Endodermal cell (in vitro differentiated cells): ENCODE measurements around the gene COPS3. TPM values are rescaled to one million over a fixed set of nuclear protein-coding genes. Genes with fewer than 3 reads are reported as not detected.

Experiments
- DNase-seq: peaks from one replicate; pipeline ENCODE4 v3.0.0-alpha.2; 2017
- H3K27ac ChIP-seq: 2 replicates; pipeline ENCODE4 v1.5.1; 2013; ENCODE audit warnings: mild to moderate bottlenecking, low read depth, low read length, moderate library complexity
- H3K27me3 ChIP-seq: 2 replicates; pipeline ENCODE4 v1.6.1; 2013; ENCODE audit warnings: mild to moderate bottlenecking, low read length, moderate library complexity; ENCODE audit not compliant: insufficient read depth, control insufficient read depth, poor library complexity, severe bottlenecking
- H3K36me3 ChIP-seq: 2 replicates; pipeline ENCODE4 v1.7.0; 2013; ENCODE audit warnings: mild to moderate bottlenecking, low read length, moderate library complexity; ENCODE audit not compliant: control insufficient read depth, insufficient read depth
- H3K4me1 ChIP-seq: one replicate; pipeline ENCODE4 v1.7.0; 2013; ENCODE audit warnings: low read length; ENCODE audit not compliant: control insufficient read depth, insufficient read depth
- H3K4me3 ChIP-seq: 2 replicates; pipeline ENCODE4 v1.5.1; 2013; ENCODE audit warnings: mild to moderate bottlenecking, low read length, moderate library complexity
- H3K9ac ChIP-seq: 2 replicates; pipeline ENCODE4 v1.6.1; 2013; ENCODE audit warnings: mild to moderate bottlenecking, low read length, moderate library complexity; ENCODE audit not compliant: poor library complexity, severe bottlenecking; ENCODE audit errors: extremely low read depth
- H3K9me3 ChIP-seq: 2 replicates; pipeline ENCODE4 v1.6.1; 2013; ENCODE audit warnings: mild to moderate bottlenecking, low read length, moderate library complexity; ENCODE audit not compliant: control insufficient read depth
- H3K27ac Mint-ChIP-seq: 2 replicates; pipeline ENCODE4 v1.8.0; 2020; ENCODE audit warnings: mixed read lengths
- H3K27me3 Mint-ChIP-seq: 2 replicates; pipeline ENCODE4 v1.8.0; 2021; ENCODE audit warnings: mild to moderate bottlenecking, mixed read lengths; ENCODE audit not compliant: insufficient read depth
- H3K36me3 Mint-ChIP-seq: 2 replicates; pipeline ENCODE4 v1.8.0; 2020; ENCODE audit warnings: low read depth, mixed read lengths
- H3K4me1 Mint-ChIP-seq: 2 replicates; pipeline ENCODE4 v1.8.0; 2020; ENCODE audit warnings: mixed read lengths
- H3K4me3 Mint-ChIP-seq: 2 replicates; pipeline ENCODE4 v1.8.0; 2020; ENCODE audit warnings: mild to moderate bottlenecking, moderate library complexity, mixed read lengths
- H3K9me3 Mint-ChIP-seq: 2 replicates; pipeline ENCODE4 v1.8.0; 2020; ENCODE audit warnings: mild to moderate bottlenecking, mixed read lengths
- WGBS, 2 experiments: methylation state at CpG; one replicate each; pipeline versions ENCODE4 v1.1.5 to v1.1.7; 2013; ENCODE audit warnings: missing lambda C conversion rate in 2 of 2, mixed read lengths in 1 of 2; ENCODE audit not compliant: insufficient coverage in 1 of 2, insufficient read length in 1 of 2; 5-methylcytosine and 5-hydroxymethylcytosine counted together
- total RNA-seq, 2 donors: library from RNA; stranded (reverse); fragmentation: NEBNext Ultra II Directional in 1 of 2; extraction: Animal tissue kit (Norgen Biotek cat#: 25700) in 1 of 2; gene quantifications; 2 replicates in 1 of 2; 3 replicates in 1 of 2; pipeline ENCODE4 v1.2.1, GENCODE V29; 2021
- TF ChIP-seq, protein P1 (sequence below): fragments of 200-600 bp; sonication (generic); conservative IDR thresholded peaks from 2 replicates; pipeline ENCODE4 v1.5.0; 2021; ENCODE audit warnings: antibody characterized with exemption, mild to moderate bottlenecking

COPS3 gene
- total RNA-seq, 2 donors from 2014 or later = 63.1 to 67.5 TPM

DNA sequence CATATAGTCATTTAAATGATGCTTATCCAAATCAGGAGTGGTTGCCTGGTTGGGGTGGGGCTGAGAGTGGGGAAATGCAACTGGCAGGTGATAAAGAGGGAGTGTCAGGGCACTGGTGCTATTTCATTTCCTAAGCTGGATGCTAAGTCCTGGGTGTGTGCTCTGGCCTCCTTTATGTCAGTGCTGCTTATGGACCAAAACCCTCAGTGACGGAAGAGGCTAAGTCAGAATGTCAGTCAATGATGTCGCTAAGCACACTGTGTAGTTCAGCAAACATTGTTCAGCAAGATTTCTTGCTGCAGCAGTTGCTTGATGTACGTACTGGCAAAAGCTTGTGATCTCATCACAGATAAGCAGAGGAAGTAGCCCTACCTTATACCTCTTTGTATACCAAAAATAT, 27.6 kb downstream of the COPS3 start:
- Histone ChIP-seq H3K4me3 (no peak overlapping the region), H3K27me3 (no peaks in the 10 kb centered on the region), H3K4me1 (no peaks in the 10 kb centered on the region), H3K9me3 (peaks cover 5% of the 10 kb centered on the region), H3K36me3 (peaks cover 80% of the 10 kb centered on the region), H3K9ac (no peak overlapping the region), H3K27ac (no peak overlapping the region)
- DNase-seq = no peak
- peaks cover 73% of the 10 kb centered on the region for H3K36me3 Mint-ChIP-seq
- H3K27ac Mint-ChIP-seq = no peak overlapping the region
- no peaks in the 10 kb centered on the region for H3K9me3 Mint-ChIP-seq
- no peaks in the 10 kb centered on the region for H3K27me3 Mint-ChIP-seq
- no peak overlapping the region for H3K4me3 Mint-ChIP-seq
- TF ChIP-seq, protein P1, sequence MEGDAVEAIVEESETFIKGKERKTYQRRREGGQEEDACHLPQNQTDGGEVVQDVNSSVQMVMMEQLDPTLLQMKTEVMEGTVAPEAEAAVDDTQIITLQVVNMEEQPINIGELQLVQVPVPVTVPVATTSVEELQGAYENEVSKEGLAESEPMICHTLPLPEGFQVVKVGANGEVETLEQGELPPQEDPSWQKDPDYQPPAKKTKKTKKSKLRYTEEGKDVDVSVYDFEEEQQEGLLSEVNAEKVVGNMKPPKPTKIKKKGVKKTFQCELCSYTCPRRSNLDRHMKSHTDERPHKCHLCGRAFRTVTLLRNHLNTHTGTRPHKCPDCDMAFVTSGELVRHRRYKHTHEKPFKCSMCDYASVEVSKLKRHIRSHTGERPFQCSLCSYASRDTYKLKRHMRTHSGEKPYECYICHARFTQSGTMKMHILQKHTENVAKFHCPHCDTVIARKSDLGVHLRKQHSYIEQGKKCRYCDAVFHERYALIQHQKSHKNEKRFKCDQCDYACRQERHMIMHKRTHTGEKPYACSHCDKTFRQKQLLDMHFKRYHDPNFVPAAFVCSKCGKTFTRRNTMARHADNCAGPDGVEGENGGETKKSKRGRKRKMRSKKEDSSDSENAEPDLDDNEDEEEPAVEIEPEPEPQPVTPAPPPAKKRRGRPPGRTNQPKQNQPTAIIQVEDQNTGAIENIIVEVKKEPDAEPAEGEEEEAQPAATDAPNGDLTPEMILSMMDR = no peak
- 96 to 100% methylated on average over 2 to 3 of the region's 3 CpGs for WGBS, 2 experiments
- H3K4me1 Mint-ChIP-seq = no peaks in the 10 kb centered on the region

DNA sequence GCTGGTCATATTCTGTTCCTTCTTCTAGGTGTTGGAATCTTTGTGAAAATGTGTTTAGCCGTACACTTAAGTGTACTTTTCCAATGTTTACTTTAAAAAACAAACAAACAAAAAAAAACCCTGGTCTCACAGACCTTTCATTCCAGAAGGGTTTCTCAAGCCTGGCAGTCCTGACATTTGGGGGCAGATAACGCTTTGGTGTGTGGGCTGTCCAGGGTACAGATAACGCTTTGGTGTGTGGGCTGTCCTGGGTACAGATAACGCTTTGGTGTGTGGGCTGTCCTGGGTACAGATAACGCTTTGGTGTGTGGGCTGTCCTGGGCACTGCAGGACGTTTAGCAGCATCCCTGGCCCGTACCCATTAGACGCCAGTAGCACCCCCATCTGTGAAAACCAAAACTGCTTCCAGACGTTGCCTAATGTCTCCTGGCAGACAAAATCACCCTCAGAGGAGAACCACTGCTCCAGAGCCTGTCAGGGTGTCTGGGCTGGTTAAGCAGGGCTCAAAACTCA, 28.8 kb downstream of the COPS3 start:
- Mint-ChIP-seq H3K9me3 (no peaks in the 10 kb centered on the region), H3K4me3 (no peak overlapping the region), H3K36me3 (peaks cover 69% of the 10 kb centered on the region), H3K27ac (no peak overlapping the region), H3K27me3 (no peaks in the 10 kb centered on the region), H3K4me1 (no peaks in the 10 kb centered on the region)
- H3K27me3 ChIP-seq = no peaks in the 10 kb centered on the region
- H3K27ac ChIP-seq = no peak overlapping the region
- WGBS, 2 experiments = 81 to 84% methylated on average over 5 to 9 of the region's 9 CpGs
- H3K36me3 ChIP-seq = peaks cover 76% of the 10 kb centered on the region
- no peaks in the 10 kb centered on the region for H3K4me1 ChIP-seq
- no peak for DNase-seq
- TF ChIP-seq, protein P1 = no peak
- no peak overlapping the region for H3K4me3 ChIP-seq
- H3K9ac ChIP-seq = no peak overlapping the region
- H3K9me3 ChIP-seq = peaks cover 5% of the 10 kb centered on the region

DNA sequence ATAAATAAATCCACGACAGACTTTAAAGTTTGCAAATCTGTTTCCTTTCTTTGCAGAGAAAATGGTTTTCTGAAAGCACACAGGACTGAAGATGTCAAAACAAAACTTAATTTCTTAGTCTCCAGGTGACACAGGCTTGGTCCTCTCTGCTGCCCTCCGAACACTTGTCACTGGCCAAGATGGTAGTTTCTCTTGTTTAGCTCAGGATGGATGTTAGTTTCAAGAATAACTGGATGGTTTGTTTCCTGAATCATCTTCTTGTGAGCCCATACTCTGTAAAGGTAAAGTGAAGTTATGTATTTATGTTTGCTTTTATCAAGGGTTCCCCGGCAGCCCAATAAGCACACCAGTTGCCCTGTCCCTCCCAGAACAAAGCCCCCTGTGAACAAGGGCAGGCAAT, 34.2 kb downstream of the COPS3 start:
- Mint-ChIP-seq H3K4me1 (no peaks in the 10 kb centered on the region), H3K27me3 (no peaks in the 10 kb centered on the region), H3K4me3 (no peak overlapping the region), H3K36me3 (peaks cover 47% of the 10 kb centered on the region), H3K9me3 (no peaks in the 10 kb centered on the region), H3K27ac (no peak overlapping the region)
- H3K9me3 ChIP-seq = no peaks in the 10 kb centered on the region
- TF ChIP-seq, protein P1 = no peak
- no peak overlapping the region for H3K27ac ChIP-seq
- H3K4me3 ChIP-seq = no peak overlapping the region
- H3K9ac ChIP-seq = no peak overlapping the region
- H3K4me1 ChIP-seq = no peaks in the 10 kb centered on the region
- WGBS, 2 experiments = 95 to 96% methylated on average over 2 to 3 of the region's 3 CpGs
- DNase-seq = no peak
- peaks cover 49% of the 10 kb centered on the region for H3K36me3 ChIP-seq
- no peaks in the 10 kb centered on the region for H3K27me3 ChIP-seq
